Uterus (tissue), 4 donors: ENCODE results near the gene LBR. TPM values are rescaled to one million over a fixed set of nuclear protein-coding genes. Genes with fewer than 3 reads are reported as not detected.

Experiments
- DNase-seq, 2 donors: peaks; one replicate each; pipeline ENCODE4 v3.0.0-alpha.2; 2019 to 2020
- H3K27ac ChIP-seq, 2 donors: fragments of 200-600 bp; sonication (generic); 1 replicate in 1 of 2; 2 replicates in 1 of 2; pipeline ENCODE4 v1.5.1; 2016 to 2018
- H3K27me3 ChIP-seq, 2 donors: fragments of 200-600 bp; sonication (generic); one replicate each; pipeline ENCODE4 v1.5.1; 2018 to 2019; ENCODE audit warnings: control low read depth in 1 of 2
- H3K36me3 ChIP-seq, 2 donors: fragments of 200-600 bp; sonication (generic); one replicate each; pipeline ENCODE4 v1.5.1; 2019; ENCODE audit warnings: control low read depth in 1 of 2
- H3K4me1 ChIP-seq, 2 donors: fragments of 200-600 bp; sonication (generic); one replicate each; pipeline ENCODE4 v1.5.1; 2018 to 2019; ENCODE audit warnings: control low read depth in 1 of 2
- H3K4me3 ChIP-seq, 2 donors: fragments of 200-600 bp; sonication (generic); 1 replicate in 1 of 2; 2 replicates in 1 of 2; pipeline ENCODE4 v1.5.1; 2018 to 2019; ENCODE audit warnings: mild to moderate bottlenecking in 1 of 2
- H3K9me3 ChIP-seq, 2 donors: fragments of 200-600 bp; sonication (generic); one replicate each; pipeline ENCODE4 v1.5.1; 2019; ENCODE audit warnings: control low read depth in 1 of 2
- CTCF ChIP-seq, 4 experiments: fragments of 200-600 bp in 2 of 4; fragments of 450-650 bp in 2 of 4; sonication (generic) in 2 of 4; IDR thresholded peaks; one replicate each; pipeline ENCODE4 v1.5.1; 2016 to 2019; ENCODE audit warnings: antibody characterized with exemption in 4 of 4, mild to moderate bottlenecking in 2 of 4, moderate library complexity in 1 of 4
- POLR2A ChIP-seq, 2 donors: fragments of 450-650 bp; IDR thresholded peaks; one replicate each; pipeline ENCODE4 v1.6.1; 2016; ENCODE audit warnings: antibody characterized with exemption in 2 of 2, mild to moderate bottlenecking in 1 of 2, moderate library complexity in 1 of 2
- intact Hi-C: fragments of 100-400 bp; cut with DNase I; formaldehyde crosslinking; loops from one replicate; pipeline ENCODE4 v1.15.1; 2023; ENCODE audit warnings: low total_unique reads
- total RNA-seq, 4 donors: library from RNA; depleted of rRNA in 3 of 4; stranded (reverse); fragments of >200 nt in 3 of 4; gene quantifications; one replicate each; pipeline versions ENCODE4 v1.1.0 to v1.2.4, GENCODE V29; 2014 to 2023
- donor health status: DM: yes; HTN: yes; CAD: no.

The LBR gene
- total RNA-seq, 4 donors from 2014 or later: 55.1 to 178 (median 92.6) TPM

- Histone ChIP-seq H3K36me3 (no peaks in the 10 kb centered on the region), H3K27me3 (peaks cover 0 to 4% of the 10 kb centered on the region in 2 donors), H3K9me3 (no peaks in the 10 kb centered on the region), H3K4me1 (no peaks in the 10 kb centered on the region), H3K27ac (no peak overlapping the region), H3K4me3 (no peak overlapping the region)
- TF ChIP-seq POLR2A (IDR thresholded peaks at IDR 0.05): no peak
- TF ChIP-seq CTCF (IDR thresholded peaks at IDR 0.05): no peak
- intact Hi-C loops: no loop called here
- DNase-seq: no peak
Observed at GRCh38 chr1:225355863-225356262, 72.0 kb downstream of the LBR start.

- H3K4me3 ChIP-seq: no peak overlapping the region
- intact Hi-C loops: no loop called here
- H3K9me3 ChIP-seq: no peaks in the 10 kb centered on the region
- H3K36me3 ChIP-seq: no peaks in the 10 kb centered on the region
- peaks cover 0 to 4% of the 10 kb centered on the region in 2 donors for H3K27me3 ChIP-seq
- TF ChIP-seq CTCF (IDR thresholded peaks at IDR 0.05) (no peak), POLR2A (IDR thresholded peaks at IDR 0.05) (no peak)
- no peak overlapping the region for H3K27ac ChIP-seq
- DNase-seq: no peak
- H3K4me1 ChIP-seq: no peaks in the 10 kb centered on the region
Observed at GRCh38 chr1:225354906-225355305, 72.9 kb downstream of the LBR start.

Other genes starting within 250 kb of the LBR start
- gene ENAH, start 225.1 kb upstream of the LBR start, total RNA-seq: 100 to 1,000 TPM in 1 of 4 donors, 10 to 100 TPM in 3; 22.9 to 109 (median 78.3) TPM